GM18858 (cell line): ENCODE results near the gene PIF1.
"Not testable (repeated sequence)": the region's sequence is repeated elsewhere in the genome, so short reads cannot be mapped to it uniquely, and the experiment has no call there.

Experiments used
- ATAC-seq: cut with Tn5 transposase; IDR thresholded peaks from one replicate; pipeline ENCODE4 v1.9.1; 2021; ENCODE audit not compliant: unreplicated experiment

The PIF1 gene

GRCh38 chr15:64810497-64811326 is 14.7 kb downstream of the PIF1 start:
- ATAC-seq: no peak

GRCh38 chr15:64809649-64810496 is 15.6 kb downstream of the PIF1 start:
- no peak for ATAC-seq

- no peak for ATAC-seq
Observed at GRCh38 chr15:64808785-64809453, 16.5 kb downstream of the PIF1 start.

- ATAC-seq: no peak
Observed at GRCh38 chr15:64807751-64808222, 17.7 kb downstream of the PIF1 start.

- no peak for ATAC-seq
Observed at GRCh38 chr15:64807051-64807749, 18.2 kb downstream of the PIF1 start.

GRCh38 chr15:64806509-64806908 is 18.9 kb downstream of the PIF1 start:
- no peak for ATAC-seq

GRCh38 chr15:64804619-64805018 is 20.8 kb downstream of the PIF1 start:
- no peak for ATAC-seq

- no peak for ATAC-seq
Observed at GRCh38 chr15:64803526-64803925, 21.9 kb downstream of the PIF1 start.

- ATAC-seq: no peak
Observed at GRCh38 chr15:64800476-64800875, 25.0 kb downstream of the PIF1 start.

GRCh38 chr15:64798905-64799304 is 26.5 kb downstream of the PIF1 start:
- ATAC-seq: not testable (repeated sequence)

- not testable (repeated sequence) for ATAC-seq
Observed at GRCh38 chr15:64795921-64796320, 29.5 kb downstream of the PIF1 start.

- ATAC-seq: not testable (repeated sequence)
Observed at GRCh38 chr15:64795299-64795698, 30.1 kb downstream of the PIF1 start.

GRCh38 chr15:64792282-64792681 is 33.2 kb downstream of the PIF1 start:
- ATAC-seq: no peak

- no peak for ATAC-seq
Observed at GRCh38 chr15:64791401-64791800, 34.0 kb downstream of the PIF1 start.

- no peak for ATAC-seq
Observed at GRCh38 chr15:64783796-64784195, 41.7 kb downstream of the PIF1 start.

- no peak for ATAC-seq
Observed at GRCh38 chr15:64782751-64783150, 42.7 kb downstream of the PIF1 start.

GRCh38 chr15:64781299-64781698 is 44.1 kb downstream of the PIF1 start:
- no peak for ATAC-seq

- no peak for ATAC-seq
Observed at GRCh38 chr15:64780600-64781156, 44.8 kb downstream of the PIF1 start.

GRCh38 chr15:64779630-64780029 is 45.8 kb downstream of the PIF1 start:
- no peak for ATAC-seq

- no peak for ATAC-seq
Observed at GRCh38 chr15:64779024-64779423, 46.4 kb downstream of the PIF1 start.
